Vagina (tissue), 2 donors: Measurements from ENCODE around the gene PRIM2. TPM values are rescaled to one million over a fixed set of nuclear protein-coding genes. Genes with fewer than 3 reads are reported as not detected.
"Not testable (repeated sequence)": the region's sequence is repeated elsewhere in the genome, so short reads cannot be mapped to it uniquely, and the experiment has no call there.

Experiments
- DNase-seq, 2 donors: peaks; one replicate each; pipeline ENCODE4 v3.0.0-alpha.2; 2017; ENCODE audit errors: extremely low spot score in 2 of 2
- H3K27ac ChIP-seq: fragments of 200-600 bp; sonication (generic); one replicate; pipeline ENCODE4 v1.5.1; 2019
- H3K27me3 ChIP-seq: fragments of 200-600 bp; sonication (generic); one replicate; pipeline ENCODE4 v1.5.1; 2019
- H3K36me3 ChIP-seq, 2 donors: fragments of 200-600 bp; sonication (generic); one replicate each; pipeline ENCODE4 v1.5.1; 2017 to 2019
- H3K4me1 ChIP-seq: fragments of 200-600 bp; sonication (generic); one replicate; pipeline ENCODE4 v1.5.1; 2019
- H3K4me3 ChIP-seq, 2 donors: fragments of 200-600 bp; sonication (generic); 1 replicate in 1 of 2; 2 replicates in 1 of 2; pipeline ENCODE4 v1.5.1; 2016 to 2019
- H3K9me3 ChIP-seq: fragments of 200-600 bp; sonication (generic); one replicate; pipeline ENCODE4 v1.5.1; 2019
- CTCF ChIP-seq, 3 experiments: fragments of 450-650 bp in 2 of 3; fragments of 200-600 bp in 1 of 3; sonication (generic) in 1 of 3; IDR thresholded peaks; one replicate each; pipeline ENCODE4 v1.5.1; 2017 to 2019; ENCODE audit warnings: antibody characterized with exemption in 3 of 3, mild to moderate bottlenecking in 2 of 3, moderate library complexity in 2 of 3
- POLR2A ChIP-seq, 2 donors: fragments of 450-650 bp; IDR thresholded peaks; one replicate each; pipeline ENCODE4 v1.6.1; 2017; ENCODE audit warnings: antibody characterized with exemption in 2 of 2, mild to moderate bottlenecking in 2 of 2, moderate library complexity in 2 of 2
- POLR2AphosphoS5 ChIP-seq, 2 donors: sonication (generic); formaldehyde crosslinking; IDR thresholded peaks; one replicate each; pipeline ENCODE4 v1.9.0; 2017; ENCODE audit warnings: antibody characterized with exemption in 2 of 2, mild to moderate bottlenecking in 2 of 2, low read depth in 1 of 2; ENCODE audit not compliant: insufficient read depth in 1 of 2
- intact Hi-C: fragments of 100-400 bp; cut with DNase I; formaldehyde crosslinking; loops from one replicate; pipeline ENCODE4 v1.15.1; 2023
- total RNA-seq: library from RNA; depleted of rRNA; stranded (reverse); fragments of >200 nt; gene quantifications from one replicate; pipeline ENCODE4 v1.2.3, GENCODE V29; 2016

The PRIM2 gene
- total RNA-seq, 1 donor from 2014 or later = 6.9 TPM

GRCh38 chr6:57310817-57311157 is 6.6 kb upstream of the PRIM2 start:
- no peak for TF ChIP-seq CTCF (IDR thresholded peaks at IDR 0.05)
- TF ChIP-seq POLR2AphosphoS5 (IDR thresholded peaks at IDR 0.05; ENCODE audit: insufficient read depth in 1 of 2, low read depth in 1 of 2) = no peak
- TF ChIP-seq POLR2A (IDR thresholded peaks at IDR 0.05) = no peak

GRCh38 chr6:57311300-57312003 is 6.0 kb upstream of the PRIM2 start:
- not testable (repeated sequence) for H3K36me3 ChIP-seq, H3K9me3 ChIP-seq, H3K27ac ChIP-seq, H3K27me3 ChIP-seq, H3K4me3 ChIP-seq, DNase-seq
- intact Hi-C loops = loop anchor here (10.0 kb wide), 2 partner anchors 47 to 117 kb away; no protein-coding TSS in a partner anchor
- peaks cover 34% of the 10 kb centered on the region for H3K4me1 ChIP-seq

More at GRCh38 chr6:57310817-57311157, 6.6 kb upstream of the PRIM2 start:
- intact Hi-C loops = loop anchor here (10.0 kb wide), 2 partner anchors 46 to 116 kb away; no protein-coding TSS in a partner anchor
- Histone ChIP-seq H3K4me3 (no peak overlapping the region), H3K27me3 (no peaks in the 10 kb centered on the region), H3K4me1 (peaks cover 41% of the 10 kb centered on the region), H3K36me3 (no peaks in the 10 kb centered on the region), H3K27ac (no peak overlapping the region), H3K9me3 (no peaks in the 10 kb centered on the region)
- DNase-seq = no peak

- no peaks in the 10 kb centered on the region for H3K36me3 ChIP-seq
- H3K27me3 ChIP-seq = no peaks in the 10 kb centered on the region
- TF ChIP-seq POLR2AphosphoS5 (IDR thresholded peaks at IDR 0.05; ENCODE audit: insufficient read depth in 1 of 2, low read depth in 1 of 2) (no peak), POLR2A (IDR thresholded peaks at IDR 0.05) (no peak), CTCF (IDR thresholded peaks at IDR 0.05) (no peak)
- peak overlapping the region; percentile 72 for H3K27ac ChIP-seq
- DNase-seq = no peak
- H3K9me3 ChIP-seq = no peaks in the 10 kb centered on the region
- peaks cover 30% of the 10 kb centered on the region for H3K4me1 ChIP-seq
- no peak overlapping the region for H3K4me3 ChIP-seq
- intact Hi-C loops = loop anchor here (10.0 kb wide), 2 partner anchors 47 to 117 kb away; no protein-coding TSS in a partner anchor
Observed at GRCh38 chr6:57312004-57312345, 5.5 kb upstream of the PRIM2 start.

GRCh38 chr6:57313009-57313408 is 4.4 kb upstream of the PRIM2 start:
- H3K4me3 ChIP-seq = no peak overlapping the region
- intact Hi-C loops = loop anchor here (10.0 kb wide), 2 partner anchors 48 to 118 kb away; no protein-coding TSS in a partner anchor
- no peaks in the 10 kb centered on the region for H3K36me3 ChIP-seq
- no peak for TF ChIP-seq CTCF (IDR thresholded peaks at IDR 0.05)
- no peak for TF ChIP-seq POLR2A (IDR thresholded peaks at IDR 0.05)
- no peak for TF ChIP-seq POLR2AphosphoS5 (IDR thresholded peaks at IDR 0.05; ENCODE audit: insufficient read depth in 1 of 2, low read depth in 1 of 2)
- no peak for DNase-seq
- H3K27me3 ChIP-seq = no peaks in the 10 kb centered on the region
- H3K27ac ChIP-seq = peak overlapping the region; percentile 72
- H3K9me3 ChIP-seq = no peaks in the 10 kb centered on the region
- H3K4me1 ChIP-seq = peaks cover 34% of the 10 kb centered on the region

GRCh38 chr6:57313711-57314471 is 3.5 kb upstream of the PRIM2 start:
- no peak for DNase-seq
- peaks cover 38% of the 10 kb centered on the region for H3K4me1 ChIP-seq
- peak overlapping the region in 1 of 2 donors; percentile 5 for H3K4me3 ChIP-seq

More at GRCh38 chr6:57313711-57314471, 3.5 kb upstream of the PRIM2 start:
- H3K27ac ChIP-seq = peak overlapping the region; percentile 72
- no peaks in the 10 kb centered on the region for H3K27me3 ChIP-seq
- no peaks in the 10 kb centered on the region for H3K9me3 ChIP-seq
- TF ChIP-seq POLR2A (IDR thresholded peaks at IDR 0.05) (no peak), CTCF (IDR thresholded peaks at IDR 0.05) (no peak), POLR2AphosphoS5 (IDR thresholded peaks at IDR 0.05; ENCODE audit: insufficient read depth in 1 of 2, low read depth in 1 of 2) (peak; percentile 59 to 84)
- no peaks in the 10 kb centered on the region for H3K36me3 ChIP-seq
- intact Hi-C loops = loop anchor here (10.0 kb wide), 2 partner anchors 49 to 119 kb away; no protein-coding TSS in a partner anchor
